ENCODE data around the gene BCAR3.

GRCh38 chr1:93729502-93729901 is 47.9 kb upstream of the BCAR3 start:
- TF ChIP-seq CTCF (IDR thresholded peaks at IDR 0.05) (no peak), POLR2AphosphoS5 (IDR thresholded peaks at IDR 0.05) (no peak)

All from prostate gland (tissue), 2 donors.